ENCODE results near the gene IRF5.

GRCh38 chr7:128906766-128907559 lies 30.8 kb upstream of the IRF5 start:
- TF ChIP-seq POLR2A (IDR thresholded peaks at IDR 0.05) (no peak), CTCF (IDR thresholded peaks at IDR 0.05 in 8 of 11, conservative IDR thresholded peaks at IDR 0.05 in 3 of 11) (no peak)

Measured in spleen (tissue), 7 donors.